GM18511 (cell line): ENCODE measurements around the gene XRCC5.

Experiments used
- ATAC-seq: cut with Tn5 transposase; IDR thresholded peaks from one replicate; pipeline ENCODE4 v1.9.1; 2021; ENCODE audit warnings: mild to moderate bottlenecking, moderate library complexity; ENCODE audit not compliant: unreplicated experiment

Gene XRCC5

GRCh38 chr2:216149741-216150140 is 40.6 kb downstream of the XRCC5 start:
- no peak for ATAC-seq

- ATAC-seq: no peak
Measured at GRCh38 chr2:216151313-216152025, 42.3 kb downstream of the XRCC5 start.

- ATAC-seq: no peak
Measured at GRCh38 chr2:216155954-216156353, 46.8 kb downstream of the XRCC5 start.

- no peak for ATAC-seq
Measured at GRCh38 chr2:216156822-216157221, 47.7 kb downstream of the XRCC5 start.

GRCh38 chr2:216159144-216159543 is 50.0 kb downstream of the XRCC5 start:
- ATAC-seq: no peak

- ATAC-seq: no peak
Measured at GRCh38 chr2:216159646-216160045, 50.5 kb downstream of the XRCC5 start.

GRCh38 chr2:216160786-216161185 is 51.6 kb downstream of the XRCC5 start:
- ATAC-seq: no peak

- ATAC-seq: no peak
Measured at GRCh38 chr2:216161967-216162366, 52.8 kb downstream of the XRCC5 start.

- no peak for ATAC-seq
Measured at GRCh38 chr2:216163518-216163917, 54.4 kb downstream of the XRCC5 start.

GRCh38 chr2:216164087-216164486 is 54.9 kb downstream of the XRCC5 start:
- ATAC-seq: no peak

GRCh38 chr2:216164576-216164975 is 55.4 kb downstream of the XRCC5 start:
- no peak for ATAC-seq

- ATAC-seq: no peak
Measured at GRCh38 chr2:216165711-216166110, 56.6 kb downstream of the XRCC5 start.

GRCh38 chr2:216169087-216169486 is 59.9 kb downstream of the XRCC5 start:
- no peak for ATAC-seq

GRCh38 chr2:216170076-216170763 is 61.1 kb downstream of the XRCC5 start:
- no peak for ATAC-seq

- ATAC-seq: no peak
Measured at GRCh38 chr2:216171011-216171410, 61.9 kb downstream of the XRCC5 start.

- ATAC-seq: no peak
Measured at GRCh38 chr2:216172493-216172892, 63.3 kb downstream of the XRCC5 start.

GRCh38 chr2:216179015-216179414 is 69.9 kb downstream of the XRCC5 start:
- ATAC-seq: no peak

GRCh38 chr2:216181351-216181750 is 72.2 kb downstream of the XRCC5 start:
- ATAC-seq: no peak

- ATAC-seq: no peak
Measured at GRCh38 chr2:216181953-216182461, 72.9 kb downstream of the XRCC5 start.

GRCh38 chr2:216183462-216183861 is 74.3 kb downstream of the XRCC5 start:
- ATAC-seq: no peak

GRCh38 chr2:216188559-216188850 is 79.4 kb downstream of the XRCC5 start:
- ATAC-seq: no peak

- no peak for ATAC-seq
Measured at GRCh38 chr2:216188956-216189355, 79.8 kb downstream of the XRCC5 start.

GRCh38 chr2:216189410-216189809 is 80.3 kb downstream of the XRCC5 start:
- ATAC-seq: no peak
